Peyer's patch (tissue), 4 donors: Measurements from ENCODE around the gene PRMT9. TPM values are rescaled to one million over a fixed set of nuclear protein-coding genes. Genes with fewer than 3 reads are reported as not detected.

ENCODE experiments used
- DNase-seq, 3 donors: peaks; one replicate each; pipeline ENCODE4 v3.0.0-alpha.2; 2017 to 2019
- H3K27ac ChIP-seq, 4 donors: fragments of 200-600 bp; sonication (generic); one replicate each; pipeline ENCODE4 v1.5.1; 2016 to 2019
- H3K27me3 ChIP-seq, 2 donors: fragments of 200-600 bp; sonication (generic); one replicate each; pipeline ENCODE4 v1.5.1; 2019
- H3K36me3 ChIP-seq, 3 donors: fragments of 200-600 bp; sonication (generic); one replicate each; pipeline ENCODE4 v1.5.1; 2016 to 2019
- H3K4me1 ChIP-seq, 4 donors: fragments of 200-600 bp; sonication (generic); one replicate each; pipeline ENCODE4 v1.5.1; 2016 to 2019
- H3K4me3 ChIP-seq, 4 donors: fragments of 200-600 bp; sonication (generic); 1 replicate in 3 of 4; 2 replicates in 1 of 4; pipeline ENCODE4 v1.5.1; 2016 to 2019; ENCODE audit warnings: mild to moderate bottlenecking in 1 of 4
- H3K9me3 ChIP-seq, 4 donors: fragments of 200-600 bp; sonication (generic); one replicate each; pipeline ENCODE4 v1.5.1; 2016 to 2019; ENCODE audit warnings: mild to moderate bottlenecking in 1 of 4
- CTCF ChIP-seq, 6 experiments: fragments of 450-650 bp in 4 of 6; fragments of 200-600 bp in 2 of 6; sonication (generic) in 1 of 6; IDR thresholded peaks; one replicate each; pipeline ENCODE4 v1.5.1; 2017 to 2019; ENCODE audit warnings: antibody characterized with exemption in 6 of 6, mild to moderate bottlenecking in 3 of 6, moderate library complexity in 1 of 6
- POLR2A ChIP-seq, 2 donors: fragments of 450-650 bp; IDR thresholded peaks; one replicate each; pipeline ENCODE4 v1.5.1; 2017; ENCODE audit warnings: antibody characterized with exemption in 2 of 2, mild to moderate bottlenecking in 2 of 2, moderate library complexity in 2 of 2
- total RNA-seq, 4 donors: library from RNA; depleted of rRNA; stranded (reverse); fragments of >200 nt; gene quantifications; one replicate each; pipeline ENCODE4 v1.1.0, GENCODE V29; 2016

Gene PRMT9
- total RNA-seq, 4 donors from 2014 or later: 5.4 to 9.9 (median 7.8) TPM

- TF ChIP-seq POLR2A (IDR thresholded peaks at IDR 0.05) (no peak), CTCF (IDR thresholded peaks at IDR 0.05) (no peak)
- H3K4me1 ChIP-seq: no peaks in the 10 kb centered on the region
- H3K36me3 ChIP-seq: no peaks in the 10 kb centered on the region
- H3K4me3 ChIP-seq: no peak overlapping the region
- no peak overlapping the region for H3K27ac ChIP-seq
- no peaks in the 10 kb centered on the region for H3K27me3 ChIP-seq
- no peak for DNase-seq
- H3K9me3 ChIP-seq: no peaks in the 10 kb centered on the region
Observed at GRCh38 chr4:147594578-147594977, 89.4 kb downstream of the PRMT9 start.

DNA sequence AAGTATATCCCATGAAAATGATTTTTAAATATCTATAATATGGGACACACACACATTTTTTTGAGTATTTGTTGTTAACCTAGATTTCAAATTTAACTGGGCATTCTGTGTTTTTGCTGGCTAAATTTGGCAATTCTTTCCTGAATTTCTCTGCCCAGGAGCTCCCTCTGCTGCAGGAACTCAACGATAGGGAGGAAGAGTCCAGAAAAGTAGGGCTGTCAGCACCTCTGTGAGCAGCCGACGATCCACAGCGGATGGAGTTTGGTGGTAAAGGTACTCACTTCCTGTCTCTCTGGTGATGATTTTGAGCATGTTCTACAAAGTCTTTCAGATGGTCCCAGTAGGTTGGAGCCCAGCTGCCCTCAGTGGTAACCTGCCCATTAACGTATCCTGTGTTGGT lies 89.9 kb downstream of the PRMT9 start:
- H3K27ac ChIP-seq: no peak overlapping the region
- no peak for DNase-seq
- TF ChIP-seq CTCF (IDR thresholded peaks at IDR 0.05): no peak
- TF ChIP-seq POLR2A (IDR thresholded peaks at IDR 0.05): no peak

DNA sequence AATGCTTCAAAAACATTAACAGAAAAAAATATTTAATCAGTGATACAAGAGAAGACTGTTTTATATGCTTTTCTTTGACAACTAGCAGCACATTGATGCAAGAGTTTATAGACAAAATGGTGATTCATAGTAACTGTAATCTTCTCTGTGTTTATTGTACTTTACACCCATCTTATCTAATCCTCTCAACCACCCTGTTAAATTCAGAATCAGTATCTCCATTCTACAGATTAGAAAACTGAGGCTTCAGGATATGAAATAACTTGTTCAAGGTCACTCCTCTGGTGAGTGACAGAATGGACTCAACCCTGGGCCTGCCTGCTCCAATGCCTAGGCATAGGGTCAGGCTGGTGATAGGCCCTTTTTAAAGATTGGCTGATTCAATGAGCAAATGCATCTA lies 92.9 kb downstream of the PRMT9 start:
- no peaks in the 10 kb centered on the region for H3K27me3 ChIP-seq
- no peak overlapping the region for H3K27ac ChIP-seq
- no peaks in the 10 kb centered on the region for H3K4me1 ChIP-seq
- TF ChIP-seq POLR2A (IDR thresholded peaks at IDR 0.05): no peak
- no peak for TF ChIP-seq CTCF (IDR thresholded peaks at IDR 0.05)
- no peaks in the 10 kb centered on the region for H3K36me3 ChIP-seq
- H3K9me3 ChIP-seq: no peaks in the 10 kb centered on the region
- no peak for DNase-seq
- H3K4me3 ChIP-seq: no peak overlapping the region

More for the DNA sequence above, 89.9 kb downstream of the PRMT9 start:
- Histone ChIP-seq H3K27me3 (no peaks in the 10 kb centered on the region), H3K9me3 (no peaks in the 10 kb centered on the region), H3K4me1 (no peaks in the 10 kb centered on the region), H3K4me3 (no peak overlapping the region), H3K36me3 (no peaks in the 10 kb centered on the region)

DNA sequence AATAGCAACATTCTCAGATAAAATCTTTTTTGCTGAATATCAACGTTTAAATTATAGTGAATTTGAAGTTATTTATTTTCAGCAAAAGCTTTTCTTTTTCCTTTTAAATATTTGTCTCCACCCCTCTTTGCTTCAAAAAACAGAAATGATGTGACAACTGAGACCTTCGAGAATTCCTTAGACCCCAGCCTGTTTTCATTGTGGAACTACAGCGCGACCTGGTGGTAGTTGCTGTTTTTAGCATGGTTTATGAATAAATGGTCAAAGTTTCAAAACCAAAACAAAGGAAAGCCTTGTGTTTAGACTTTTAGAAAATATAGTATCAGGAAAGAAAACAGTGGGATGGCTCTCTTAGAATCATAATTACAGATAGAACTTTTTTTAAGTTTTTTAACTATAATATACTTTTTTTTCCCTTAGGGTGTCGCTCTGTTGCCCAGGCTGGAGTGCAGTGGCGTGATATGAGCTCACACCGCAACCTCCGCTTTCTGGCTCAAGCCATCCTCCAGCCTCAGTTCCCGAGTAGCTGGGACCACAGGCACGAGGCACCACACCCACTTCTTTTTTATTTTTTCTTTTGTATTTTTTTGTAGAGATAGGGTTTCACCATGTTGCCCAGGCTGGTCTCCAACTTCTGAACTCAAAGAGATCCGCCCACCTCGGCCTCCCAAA lies 93.6 kb downstream of the PRMT9 start:
- Histone ChIP-seq H3K27me3 (no peaks in the 10 kb centered on the region), H3K4me3 (no peak overlapping the region), H3K36me3 (no peaks in the 10 kb centered on the region), H3K4me1 (no peaks in the 10 kb centered on the region), H3K9me3 (no peaks in the 10 kb centered on the region), H3K27ac (no peak overlapping the region)
- no peak for TF ChIP-seq POLR2A (IDR thresholded peaks at IDR 0.05)
- TF ChIP-seq CTCF (IDR thresholded peaks at IDR 0.05): peak in 5 of 6 experiments; percentile 56 to 67 (median 59)
- DNase-seq: peak in 2 of 3 donors; percentile 30 to 66

DNA sequence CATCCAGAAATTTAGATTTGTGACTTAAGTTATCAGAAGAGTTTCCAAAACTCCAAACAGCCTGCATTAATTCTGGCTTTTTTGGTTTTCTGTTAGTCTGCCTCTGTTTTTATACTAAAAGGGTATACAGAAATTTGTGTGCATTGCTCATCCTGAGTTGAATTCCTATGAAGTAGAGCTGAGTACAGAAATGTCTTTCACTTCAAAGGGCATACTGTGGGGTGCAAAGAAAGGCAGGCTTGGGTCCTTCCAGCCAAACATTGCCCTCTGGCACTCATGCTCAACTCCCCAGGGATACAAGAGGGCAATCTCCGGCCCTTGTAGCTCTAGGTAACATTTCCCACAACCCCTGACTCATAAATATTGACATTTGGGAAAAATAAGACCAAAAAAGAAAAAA lies 94.4 kb downstream of the PRMT9 start:
- H3K27me3 ChIP-seq: no peaks in the 10 kb centered on the region
- no peak for DNase-seq
- H3K27ac ChIP-seq: no peak overlapping the region
- TF ChIP-seq CTCF (IDR thresholded peaks at IDR 0.05) (no peak), POLR2A (IDR thresholded peaks at IDR 0.05) (no peak)
- no peaks in the 10 kb centered on the region for H3K36me3 ChIP-seq
- no peaks in the 10 kb centered on the region for H3K4me1 ChIP-seq
- H3K9me3 ChIP-seq: no peaks in the 10 kb centered on the region
- H3K4me3 ChIP-seq: no peak overlapping the region

Other genes starting within 250 kb of the PRMT9 start
- gene EDNRA, start 203.1 kb downstream of the PRMT9 start, total RNA-seq: 1 to 10 TPM in 2 of 4 donors, under 1 TPM in 2; 0.38 to 7.4 (median 1.6) TPM
- gene TMEM184C, start 66.8 kb downstream of the PRMT9 start, total RNA-seq: 10 to 100 TPM; 23.7 to 38.0 (median 27.9) TPM
- 10 to 100 TPM in 3 of 4 donors, 1 to 10 TPM in 1; 7.0 to 52.8 (median 19.9) TPM for gene ARHGAP10, start 47.9 kb upstream of the PRMT9 start, total RNA-seq